Measurements from ENCODE around the gene DUS4L.

DUS4L gene

GRCh38 chr7:107538001-107538400, 25.8 kb upstream of the DUS4L start:
- TF ChIP-seq, protein P1, sequence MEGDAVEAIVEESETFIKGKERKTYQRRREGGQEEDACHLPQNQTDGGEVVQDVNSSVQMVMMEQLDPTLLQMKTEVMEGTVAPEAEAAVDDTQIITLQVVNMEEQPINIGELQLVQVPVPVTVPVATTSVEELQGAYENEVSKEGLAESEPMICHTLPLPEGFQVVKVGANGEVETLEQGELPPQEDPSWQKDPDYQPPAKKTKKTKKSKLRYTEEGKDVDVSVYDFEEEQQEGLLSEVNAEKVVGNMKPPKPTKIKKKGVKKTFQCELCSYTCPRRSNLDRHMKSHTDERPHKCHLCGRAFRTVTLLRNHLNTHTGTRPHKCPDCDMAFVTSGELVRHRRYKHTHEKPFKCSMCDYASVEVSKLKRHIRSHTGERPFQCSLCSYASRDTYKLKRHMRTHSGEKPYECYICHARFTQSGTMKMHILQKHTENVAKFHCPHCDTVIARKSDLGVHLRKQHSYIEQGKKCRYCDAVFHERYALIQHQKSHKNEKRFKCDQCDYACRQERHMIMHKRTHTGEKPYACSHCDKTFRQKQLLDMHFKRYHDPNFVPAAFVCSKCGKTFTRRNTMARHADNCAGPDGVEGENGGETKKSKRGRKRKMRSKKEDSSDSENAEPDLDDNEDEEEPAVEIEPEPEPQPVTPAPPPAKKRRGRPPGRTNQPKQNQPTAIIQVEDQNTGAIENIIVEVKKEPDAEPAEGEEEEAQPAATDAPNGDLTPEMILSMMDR (IDR thresholded peaks at IDR 0.05; ENCODE audit: extremely low read depth, insufficient read depth, missing control alignments): no peak
- no peak for DNase-seq (ENCODE audit: low spot score)
- in situ Hi-C loops (cut with MboI; ENCODE audit: low pct_unique_long_range_greater_than_20kb, low sequenced_read_pairs, unreplicated experiment): no loop called here

DNA sequence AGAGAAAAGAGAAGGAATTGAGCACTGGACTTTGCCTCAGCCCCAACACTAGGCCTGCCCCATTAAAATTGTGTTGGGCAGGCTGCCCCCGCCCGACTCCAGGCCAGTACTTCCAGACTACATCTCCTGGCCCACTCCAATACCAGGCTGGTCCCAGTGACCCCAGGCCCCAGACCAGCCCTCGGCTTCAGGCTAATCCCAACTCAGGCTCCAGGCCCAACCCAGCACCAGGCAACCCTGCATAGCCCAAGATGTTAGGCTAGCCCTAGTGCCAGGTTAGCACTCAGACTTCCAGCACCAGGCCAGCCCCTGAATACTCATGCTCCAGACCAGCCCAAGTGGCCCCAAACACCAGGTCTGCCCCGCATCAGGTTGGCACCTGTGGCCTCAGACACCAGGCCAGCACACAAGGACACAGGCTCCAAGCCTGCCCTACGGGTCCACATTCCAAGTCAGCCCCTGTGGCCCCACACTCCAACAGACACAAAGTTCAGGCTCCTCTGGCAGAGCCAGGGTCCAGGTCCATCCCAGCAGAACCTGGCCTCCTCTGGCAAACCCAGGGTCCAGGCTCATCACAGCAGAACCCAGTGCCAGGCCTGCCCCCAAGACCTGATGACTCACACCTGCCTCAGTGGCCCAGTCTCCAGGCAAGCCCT, 20.3 kb upstream of the DUS4L start:
- TF ChIP-seq, protein P1 (IDR thresholded peaks at IDR 0.05; ENCODE audit: extremely low read depth, insufficient read depth, missing control alignments): no peak

GRCh38 chr7:107544848-107545591, 18.8 kb upstream of the DUS4L start:
- DNase-seq (ENCODE audit: low spot score): no peak
- TF ChIP-seq, protein P1 (IDR thresholded peaks at IDR 0.05; ENCODE audit: extremely low read depth, insufficient read depth, missing control alignments): no peak
- in situ Hi-C loops (cut with MboI; ENCODE audit: low pct_unique_long_range_greater_than_20kb, low sequenced_read_pairs, unreplicated experiment): no loop called here

More for the DNA sequence above, 20.3 kb upstream of the DUS4L start:
- in situ Hi-C loops (cut with MboI; ENCODE audit: low pct_unique_long_range_greater_than_20kb, low sequenced_read_pairs, unreplicated experiment): no loop called here
- DNase-seq (ENCODE audit: low spot score): no peak

- no peak for DNase-seq (ENCODE audit: low spot score)
- in situ Hi-C loops (cut with MboI; ENCODE audit: low pct_unique_long_range_greater_than_20kb, low sequenced_read_pairs, unreplicated experiment): no loop called here
- TF ChIP-seq, protein P1 (IDR thresholded peaks at IDR 0.05; ENCODE audit: extremely low read depth, insufficient read depth, missing control alignments): no peak
These were observed 11.8 kb upstream of the DUS4L start for GRCh38 chr7:107551936-107552335.

DNA sequence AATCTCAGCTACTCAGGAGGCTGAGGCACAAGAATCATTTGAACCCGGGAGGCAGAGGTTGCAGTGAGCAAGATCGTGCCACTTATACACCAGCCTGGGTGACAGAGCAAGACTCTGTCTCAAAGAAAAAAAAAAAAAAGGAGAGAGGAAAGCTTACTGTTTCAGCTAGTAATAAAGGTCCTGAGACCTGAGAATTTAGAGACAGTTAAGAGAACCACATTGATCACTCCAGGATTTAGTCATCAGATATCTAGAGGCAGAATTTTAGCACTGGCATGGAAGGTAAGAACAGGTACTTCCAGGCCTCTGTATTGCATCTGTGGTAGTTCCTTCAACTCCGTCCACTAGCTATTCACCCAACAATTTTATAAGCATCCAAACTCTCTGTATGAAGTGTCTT, 7.9 kb upstream of the DUS4L start:
- TF ChIP-seq, protein P1 (IDR thresholded peaks at IDR 0.05; ENCODE audit: extremely low read depth, insufficient read depth, missing control alignments): no peak
- in situ Hi-C loops (cut with MboI; ENCODE audit: low pct_unique_long_range_greater_than_20kb, low sequenced_read_pairs, unreplicated experiment): no loop called here
- DNase-seq (ENCODE audit: low spot score): no peak

DNA sequence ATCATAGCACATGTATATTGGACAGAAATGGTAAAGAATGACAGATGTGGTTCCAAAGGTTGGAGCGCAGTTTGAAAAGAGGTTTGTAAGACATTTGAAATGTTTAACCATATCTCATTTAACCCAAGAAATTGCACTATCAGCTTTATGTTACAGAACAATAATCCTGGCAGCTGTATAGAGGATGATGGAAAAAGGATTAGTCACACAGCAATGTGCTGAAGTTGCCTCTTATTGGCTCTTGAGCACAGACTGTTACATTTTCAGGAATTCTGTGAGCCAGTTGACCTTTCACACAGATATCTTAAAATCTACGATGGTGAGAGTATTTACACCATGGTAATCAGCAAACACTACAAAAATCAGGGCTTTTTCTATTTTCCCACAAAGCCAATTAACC, 3.9 kb upstream of the DUS4L start:
- in situ Hi-C loops (cut with MboI; ENCODE audit: low pct_unique_long_range_greater_than_20kb, low sequenced_read_pairs, unreplicated experiment): no loop called here

More for the DNA sequence above, 3.9 kb upstream of the DUS4L start:
- TF ChIP-seq, protein P1 (IDR thresholded peaks at IDR 0.05; ENCODE audit: extremely low read depth, insufficient read depth, missing control alignments): no peak
- no peak for DNase-seq (ENCODE audit: low spot score)

All from GM13977 (cell line).